Measurements from ENCODE around the gene TOE1.

GRCh38 chr1:45351508-45351907, 11.5 kb downstream of the TOE1 start:
- TF ChIP-seq CTCF (IDR thresholded peaks at IDR 0.05) (no peak), EZH2phosphoT487 (IDR thresholded peaks at IDR 0.05; ENCODE audit: borderline replicate concordance, low read depth) (no peak), REST (IDR thresholded peaks at IDR 0.05; ENCODE audit: low read depth, low read length) (no peak), RAD21 (IDR thresholded peaks at IDR 0.05; ENCODE audit: low read length) (no peak), NFIC (IDR thresholded peaks at IDR 0.05; ENCODE audit: borderline replicate concordance) (no peak), GATA2 (CRISPR knock-in tag; IDR thresholded peaks at IDR 0.05) (no peak), YY1 (IDR thresholded peaks at IDR 0.05; ENCODE audit: low read depth) (no peak), ZBTB33 (IDR thresholded peaks at IDR 0.05; ENCODE audit: borderline replicate concordance, low read depth) (no peak), MAX (IDR thresholded peaks at IDR 0.05; ENCODE audit: low read depth) (no peak), POLR2AphosphoS5 (IDR thresholded peaks at IDR 0.05; ENCODE audit: low read depth, low read length) (no peak), CHD2 (IDR thresholded peaks at IDR 0.05; ENCODE audit: low read length, partially characterized antibody) (no peak), EP300 (IDR thresholded peaks at IDR 0.05; ENCODE audit: borderline replicate concordance in 1 of 2, low read depth in 1 of 2, low read length in 1 of 2) (no peak), NRF1 (IDR thresholded peaks at IDR 0.05; ENCODE audit: low read depth, low read length) (no peak)

All from SK-N-SH (cell line).